ENCODE measurements around the gene ACTN3. TPM values are rescaled to one million over a fixed set of nuclear protein-coding genes. Genes with fewer than 3 reads are reported as not detected.
"Not testable (repeated sequence)": the region's sequence is repeated elsewhere in the genome, so short reads cannot be mapped to it uniquely, and the experiment has no call there.

Gene ACTN3
- total RNA-seq, 1 donor from 2014 or later, result 13.5 TPM

DNA sequence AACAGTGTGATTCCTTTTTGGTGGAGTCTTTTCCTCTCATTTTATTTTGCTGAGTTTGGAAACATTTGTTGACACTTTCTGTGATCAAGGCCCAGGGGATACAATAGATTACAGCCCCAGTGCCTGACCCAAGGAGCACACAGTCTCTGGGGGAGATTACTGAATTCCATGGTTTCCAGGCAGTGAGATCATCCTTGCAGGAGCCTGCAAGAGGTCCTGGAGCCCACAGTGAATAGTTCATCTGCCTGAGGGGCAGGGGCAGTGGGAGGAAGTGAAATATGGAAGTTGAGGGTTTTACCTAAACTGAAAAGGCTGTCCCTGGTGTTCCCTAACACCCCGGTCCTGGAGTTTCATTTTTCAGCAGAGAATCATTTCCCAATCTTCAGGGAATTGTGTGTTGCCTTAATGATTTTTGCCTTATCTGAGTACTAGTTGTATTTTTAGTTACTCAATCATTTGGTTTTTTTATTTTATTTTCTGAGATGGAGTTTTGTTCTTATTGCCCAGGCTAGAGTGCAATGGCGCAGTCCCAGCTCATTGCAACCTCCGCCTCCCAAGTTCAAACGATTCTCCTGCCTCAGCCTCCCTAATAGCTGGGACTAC is 54.0 kb downstream of the ACTN3 start:
- DNase-seq, result no peak

GRCh38 chr11:66603072-66603471 is 56.4 kb downstream of the ACTN3 start:
- no peak for DNase-seq

GRCh38 chr11:66604155-66604554 is 57.5 kb downstream of the ACTN3 start:
- no peak for DNase-seq

DNA sequence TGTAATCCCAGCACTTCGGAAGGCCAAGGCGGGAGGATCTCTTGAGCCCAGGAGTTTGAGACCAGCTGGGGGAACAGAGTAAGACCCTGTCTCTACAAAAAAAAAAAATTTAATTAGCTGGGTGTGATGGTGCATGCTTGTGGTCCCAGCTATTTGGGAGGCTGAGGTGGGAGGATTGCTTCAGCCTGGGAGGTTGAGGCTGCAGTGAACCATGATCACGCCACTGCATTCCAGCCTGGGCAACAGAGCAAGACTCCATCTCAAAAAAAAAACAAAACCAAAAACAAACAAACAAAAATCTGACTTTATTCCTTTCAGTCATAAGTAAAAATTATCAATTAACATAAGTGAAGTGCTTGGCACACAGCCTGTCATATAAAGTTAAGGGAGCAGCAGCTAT is 59.9 kb downstream of the ACTN3 start:
- not testable (repeated sequence) for DNase-seq

GRCh38 chr11:66607126-66607834 is 60.6 kb downstream of the ACTN3 start:
- no peak for DNase-seq

GRCh38 chr11:66609721-66610617 is 63.3 kb downstream of the ACTN3 start:
- no peak for DNase-seq

DNA sequence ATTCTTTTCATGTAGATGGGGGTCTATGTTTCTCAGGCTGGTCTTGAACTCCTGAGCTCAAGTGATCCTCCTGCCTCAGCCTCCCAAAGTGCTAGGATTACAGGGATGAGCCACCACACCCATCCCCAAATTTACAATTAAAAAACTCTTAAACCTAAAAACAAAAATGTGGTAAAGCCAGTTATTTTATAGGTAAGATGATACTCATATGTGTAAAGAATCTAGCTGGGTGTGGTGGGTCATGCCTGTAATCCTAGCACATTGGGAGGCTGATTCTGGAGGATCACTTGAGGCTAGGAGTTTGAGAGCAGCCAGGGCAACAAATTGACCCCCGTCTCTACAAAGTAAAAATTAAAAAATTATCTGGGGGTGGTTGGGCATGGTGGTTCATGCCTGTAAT is 65.8 kb downstream of the ACTN3 start:
- DNase-seq, result no peak

Other genes with a start within 250 kb of the ACTN3 start
- 31.2 TPM for gene CD248, start 229.9 kb upstream of the ACTN3 start, total RNA-seq
- gene RIN1, start 210.5 kb upstream of the ACTN3 start, total RNA-seq, result 3.6 TPM
- 14.6 TPM for gene BRMS1, start 201.8 kb upstream of the ACTN3 start, total RNA-seq
- gene B4GAT1, start 199.3 kb upstream of the ACTN3 start, total RNA-seq, result 16.0 TPM
- gene SLC29A2, start 175.1 kb upstream of the ACTN3 start, total RNA-seq, result 0.89 TPM
- gene NPAS4, start 125.9 kb upstream of the ACTN3 start, total RNA-seq, result 2.7 TPM
- 18.8 TPM for gene MRPL11, start 108.1 kb upstream of the ACTN3 start, total RNA-seq
- gene PELI3, start 80.0 kb upstream of the ACTN3 start, total RNA-seq, result 5.0 TPM
- 16.0 TPM for gene DPP3, start 66.5 kb upstream of the ACTN3 start, total RNA-seq
- 25.0 TPM for gene BBS1, start 36.3 kb upstream of the ACTN3 start, total RNA-seq
- 4.3 TPM for gene ZDHHC24, start 855 bp upstream of the ACTN3 start, total RNA-seq
- gene CTSF, start 21.7 kb downstream of the ACTN3 start, total RNA-seq, result 20.0 TPM
- 0.10 TPM for gene CCDC87, start 46.2 kb downstream of the ACTN3 start, total RNA-seq
- gene CCS, start 46.3 kb downstream of the ACTN3 start, total RNA-seq, result 21.0 TPM
- gene RBM14, start 69.7 kb downstream of the ACTN3 start, total RNA-seq, result 33.3 TPM
- 82.4 TPM for gene RBM4, start 91.8 kb downstream of the ACTN3 start, total RNA-seq
- 21.5 TPM for gene RBM4B, start 131.0 kb downstream of the ACTN3 start, total RNA-seq
- 73.2 TPM for gene SPTBN2, start 182.3 kb downstream of the ACTN3 start, total RNA-seq